OCI-LY1 (cell line): ENCODE measurements around the gene MCM10.

ENCODE experiments used
- EZH2 ChIP-seq: fragments of 200-600 bp; sonication (generic), shearing (Covaris generic); IDR thresholded peaks from 2 replicates; pipeline ENCODE4 v1.8.0; 2017; ENCODE audit warnings: borderline replicate concordance, mixed run types, mild to moderate bottlenecking, antibody characterized with exemption, low read length, moderate library complexity, mixed read lengths
- TF ChIP-seq, protein P1 (sequence below): fragments of 200-600 bp; sonication (generic), shearing (Covaris generic); IDR thresholded peaks from 2 replicates; pipeline ENCODE4 v1.5.1; 2017; ENCODE audit warnings: mild to moderate bottlenecking, antibody characterized with exemption, low read length, moderate library complexity, mixed read lengths

- TF ChIP-seq, protein P1, sequence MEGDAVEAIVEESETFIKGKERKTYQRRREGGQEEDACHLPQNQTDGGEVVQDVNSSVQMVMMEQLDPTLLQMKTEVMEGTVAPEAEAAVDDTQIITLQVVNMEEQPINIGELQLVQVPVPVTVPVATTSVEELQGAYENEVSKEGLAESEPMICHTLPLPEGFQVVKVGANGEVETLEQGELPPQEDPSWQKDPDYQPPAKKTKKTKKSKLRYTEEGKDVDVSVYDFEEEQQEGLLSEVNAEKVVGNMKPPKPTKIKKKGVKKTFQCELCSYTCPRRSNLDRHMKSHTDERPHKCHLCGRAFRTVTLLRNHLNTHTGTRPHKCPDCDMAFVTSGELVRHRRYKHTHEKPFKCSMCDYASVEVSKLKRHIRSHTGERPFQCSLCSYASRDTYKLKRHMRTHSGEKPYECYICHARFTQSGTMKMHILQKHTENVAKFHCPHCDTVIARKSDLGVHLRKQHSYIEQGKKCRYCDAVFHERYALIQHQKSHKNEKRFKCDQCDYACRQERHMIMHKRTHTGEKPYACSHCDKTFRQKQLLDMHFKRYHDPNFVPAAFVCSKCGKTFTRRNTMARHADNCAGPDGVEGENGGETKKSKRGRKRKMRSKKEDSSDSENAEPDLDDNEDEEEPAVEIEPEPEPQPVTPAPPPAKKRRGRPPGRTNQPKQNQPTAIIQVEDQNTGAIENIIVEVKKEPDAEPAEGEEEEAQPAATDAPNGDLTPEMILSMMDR: no peak
- TF ChIP-seq EZH2: no peak
Observed at GRCh38 chr10:13140627-13141190, 20.6 kb upstream of the MCM10 start.
